NCI-H524 treated with DMSO at 0.1 percent for 48 hours (cell line): Measurements from ENCODE around the gene CCNY.
"Not testable (repeated sequence)": the region's sequence is repeated elsewhere in the genome, so short reads cannot be mapped to it uniquely, and the experiment has no call there.

Source experiments
- DNase-seq: peaks from one replicate; lab custom pipeline; 2025; lab: John Stamatoyannopoulos, UW

Gene CCNY

GRCh38 chr10:35487336-35488034 is 151.2 kb downstream of the CCNY start:
- DNase-seq, result no peak

- no peak for DNase-seq
These were observed 151.9 kb downstream of the CCNY start for GRCh38 chr10:35488228-35488627.

- DNase-seq, result no peak
These were observed 156.3 kb downstream of the CCNY start for GRCh38 chr10:35492386-35493195.

GRCh38 chr10:35493196-35494118 is 157.1 kb downstream of the CCNY start:
- no peak for DNase-seq

GRCh38 chr10:35495521-35496119 is 159.3 kb downstream of the CCNY start:
- DNase-seq, result no peak

- DNase-seq, result no peak
These were observed 161.6 kb downstream of the CCNY start for GRCh38 chr10:35497909-35498308.

GRCh38 chr10:35498693-35499092 is 162.4 kb downstream of the CCNY start:
- no peak for DNase-seq

GRCh38 chr10:35501923-35502322 is 165.6 kb downstream of the CCNY start:
- DNase-seq, result no peak

GRCh38 chr10:35502692-35503091 is 166.4 kb downstream of the CCNY start:
- no peak for DNase-seq

- DNase-seq, result no peak
These were observed 167.3 kb downstream of the CCNY start for GRCh38 chr10:35503578-35503977.

- no peak for DNase-seq
These were observed 167.8 kb downstream of the CCNY start for GRCh38 chr10:35504132-35504531.

- no peak for DNase-seq
These were observed 169.0 kb downstream of the CCNY start for GRCh38 chr10:35505241-35505873.

- no peak for DNase-seq
These were observed 170.4 kb downstream of the CCNY start for GRCh38 chr10:35506741-35507140.

GRCh38 chr10:35507519-35508109 is 171.3 kb downstream of the CCNY start:
- no peak for DNase-seq

GRCh38 chr10:35508647-35509046 is 172.3 kb downstream of the CCNY start:
- no peak for DNase-seq

GRCh38 chr10:35510891-35511290 is 174.6 kb downstream of the CCNY start:
- no peak for DNase-seq

GRCh38 chr10:35511647-35512046 is 175.3 kb downstream of the CCNY start:
- no peak for DNase-seq

- no peak for DNase-seq
These were observed 179.9 kb downstream of the CCNY start for GRCh38 chr10:35516102-35516670.

- DNase-seq, result no peak
These were observed 181.3 kb downstream of the CCNY start for GRCh38 chr10:35517431-35518181.

- DNase-seq, result not testable (repeated sequence)
These were observed 181.9 kb downstream of the CCNY start for GRCh38 chr10:35518187-35518586.
